ENCODE measurements around the gene PTCHD4. TPM values are rescaled to one million over a fixed set of nuclear protein-coding genes. Genes with fewer than 3 reads are reported as not detected.

The PTCHD4 gene
- total and polyA plus RNA-seq, 2 of the 13 experiments (the other 11 are each of a cell fraction or from before 2014, with no cell fraction given) = 28.4 to 32.9 TPM

- TF ChIP-seq HNRNPK (IDR thresholded peaks at IDR 0.05; ENCODE audit: low read depth, low read length, poor library complexity, severe bottlenecking) (no peak), ELF3 (CRISPR knock-in tag; IDR thresholded peaks at IDR 0.05) (0 out of 2 replicates have a peak, but pooled peaks have one; percentile 58), ZNF12 (CRISPR knock-in tag; IDR thresholded peaks at IDR 0.05) (peak; percentile 79; the same call in 1 of the 2 replicates), ZEB1 (IDR thresholded peaks at IDR 0.05; ENCODE audit: insufficient replicate concordance, low read depth) (no peak), TARDBP (CRISPR knock-in tag; IDR thresholded peaks at IDR 0.05) (peak; percentile 67), MXD4 (CRISPR knock-in tag; IDR thresholded peaks at IDR 0.05) (peak; percentile 26; the same call in 1 of the 2 replicates), ZNF235 (CRISPR knock-in tag; IDR thresholded peaks at IDR 0.05; ENCODE audit: borderline replicate concordance) (no peak), ZNF792 (CRISPR knock-in tag; IDR thresholded peaks at IDR 0.05) (peak; percentile 81; the same call in 1 of the 2 replicates), KDM5A (IDR thresholded peaks at IDR 0.05; ENCODE audit: borderline replicate concordance, low read length) (no peak), SP4 (CRISPR knock-in tag; IDR thresholded peaks at IDR 0.05) (no peak), FOXO1 (CRISPR knock-in tag; IDR thresholded peaks at IDR 0.05) (peak; percentile 79; the same call in 1 of the 2 replicates), FLYWCH1 (CRISPR knock-in tag; IDR thresholded peaks at IDR 0.05) (no peak), U2AF1 (optimal IDR thresholded peaks at IDR 0.05; ENCODE audit: low read depth, low read length) (no peak), ZBTB46 (CRISPR knock-in tag; IDR thresholded peaks at IDR 0.05; ENCODE audit: borderline replicate concordance) (no peak), POLR2A (IDR thresholded peaks at IDR 0.05; ENCODE audit: insufficient read depth in 1 of 2, low read depth in 2 of 2, low read length in 2 of 2) (peak; percentile 75 to 89; a peak in 3 of 4 replicates), MTF1 (CRISPR knock-in tag; IDR thresholded peaks at IDR 0.05) (no peak), POLR2AphosphoS5 (IDR thresholded peaks at IDR 0.05; ENCODE audit: low read depth, low read length) (peak; percentile 85), ZSCAN25 (CRISPR knock-in tag; IDR thresholded peaks at IDR 0.05) (no peak), ZNF124 (CRISPR knock-in tag; IDR thresholded peaks at IDR 0.05) (peak; percentile 81; the same call in 1 of the 2 replicates), KAT7 (CRISPR knock-in tag; IDR thresholded peaks at IDR 0.05; ENCODE audit: borderline replicate concordance) (peak; percentile 51; the same call in 1 of the 2 replicates), PHB2 (IDR thresholded peaks at IDR 0.05; ENCODE audit: partially characterized antibody) (no peak), ZFX (CRISPR knock-in tag; IDR thresholded peaks at IDR 0.05; ENCODE audit: low read depth) (0 out of 2 replicates have a peak, but pooled peaks have one; percentile 22), ZZZ3 (CRISPR knock-in tag; IDR thresholded peaks at IDR 0.05; ENCODE audit: borderline replicate concordance) (no peak), NCOA2 (CRISPR knock-in tag; IDR thresholded peaks at IDR 0.05) (peak; percentile 77), SOX5 (CRISPR knock-in tag; IDR thresholded peaks at IDR 0.05; ENCODE audit: borderline replicate concordance) (peak; percentile 85), KMT2A (CRISPR knock-in tag; IDR thresholded peaks at IDR 0.05) (peak; percentile 77; the same call in 1 of the 2 replicates)
- TF ChIP-seq, protein P1, sequence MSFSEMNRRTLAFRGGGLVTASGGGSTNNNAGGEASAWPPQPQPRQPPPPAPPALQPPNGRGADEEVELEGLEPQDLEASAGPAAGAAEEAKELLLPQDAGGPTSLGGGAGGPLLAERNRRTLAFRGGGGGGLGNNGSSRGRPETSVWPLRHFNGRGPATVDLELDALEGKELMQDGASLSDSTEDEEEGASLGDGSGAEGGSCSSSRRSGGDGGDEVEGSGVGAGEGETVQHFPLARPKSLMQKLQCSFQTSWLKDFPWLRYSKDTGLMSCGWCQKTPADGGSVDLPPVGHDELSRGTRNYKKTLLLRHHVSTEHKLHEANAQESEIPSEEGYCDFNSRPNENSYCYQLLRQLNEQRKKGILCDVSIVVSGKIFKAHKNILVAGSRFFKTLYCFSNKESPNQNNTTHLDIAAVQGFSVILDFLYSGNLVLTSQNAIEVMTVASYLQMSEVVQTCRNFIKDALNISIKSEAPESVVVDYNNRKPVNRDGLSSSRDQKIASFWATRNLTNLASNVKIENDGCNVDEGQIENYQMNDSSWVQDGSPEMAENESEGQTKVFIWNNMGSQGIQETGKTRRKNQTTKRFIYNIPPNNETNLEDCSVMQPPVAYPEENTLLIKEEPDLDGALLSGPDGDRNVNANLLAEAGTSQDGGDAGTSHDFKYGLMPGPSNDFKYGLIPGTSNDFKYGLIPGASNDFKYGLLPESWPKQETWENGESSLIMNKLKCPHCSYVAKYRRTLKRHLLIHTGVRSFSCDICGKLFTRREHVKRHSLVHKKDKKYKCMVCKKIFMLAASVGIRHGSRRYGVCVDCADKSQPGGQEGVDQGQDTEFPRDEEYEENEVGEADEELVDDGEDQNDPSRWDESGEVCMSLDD (CRISPR knock-in tag; IDR thresholded peaks at IDR 0.05; ENCODE audit: borderline replicate concordance) = no peak
- TF ChIP-seq, protein P2, sequence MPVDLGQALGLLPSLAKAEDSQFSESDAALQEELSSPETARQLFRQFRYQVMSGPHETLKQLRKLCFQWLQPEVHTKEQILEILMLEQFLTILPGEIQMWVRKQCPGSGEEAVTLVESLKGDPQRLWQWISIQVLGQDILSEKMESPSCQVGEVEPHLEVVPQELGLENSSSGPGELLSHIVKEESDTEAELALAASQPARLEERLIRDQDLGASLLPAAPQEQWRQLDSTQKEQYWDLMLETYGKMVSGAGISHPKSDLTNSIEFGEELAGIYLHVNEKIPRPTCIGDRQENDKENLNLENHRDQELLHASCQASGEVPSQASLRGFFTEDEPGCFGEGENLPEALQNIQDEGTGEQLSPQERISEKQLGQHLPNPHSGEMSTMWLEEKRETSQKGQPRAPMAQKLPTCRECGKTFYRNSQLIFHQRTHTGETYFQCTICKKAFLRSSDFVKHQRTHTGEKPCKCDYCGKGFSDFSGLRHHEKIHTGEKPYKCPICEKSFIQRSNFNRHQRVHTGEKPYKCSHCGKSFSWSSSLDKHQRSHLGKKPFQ (CRISPR knock-in tag; IDR thresholded peaks at IDR 0.05; ENCODE audit: insufficient replicate concordance) = no peak
Measured at GRCh38 chr6:48111143-48111506, at the start of gene PTCHD4 (continued).

Data from HepG2 (cell line).